Liver (tissue), 9 donors: Measurements from ENCODE around the gene AGAP2. TPM values are rescaled to one million over a fixed set of nuclear protein-coding genes. Genes with fewer than 3 reads are reported as not detected.
"Not testable (repeated sequence)": the region's sequence is repeated elsewhere in the genome, so short reads cannot be mapped to it uniquely, and the experiment has no call there.

Experiments
- DNase-seq: peaks from one replicate; pipeline ENCODE4 v3.0.0-alpha.2; 2017; ENCODE audit warnings: low spot score
- H3K27ac ChIP-seq, 2 donors: one replicate each; pipeline ENCODE4 v1.7.0; 2013; ENCODE audit warnings: inconsistent platforms in 2 of 2, low read length in 2 of 2, control low read depth in 1 of 2, low read depth in 1 of 2, mild to moderate bottlenecking in 1 of 2
- H3K27me3 ChIP-seq, 4 donors: one replicate each; pipeline versions ENCODE4 v1.6.1 to v1.7.0; 2013; ENCODE audit warnings: low read length in 3 of 4, inconsistent platforms in 1 of 4, mild to moderate bottlenecking in 1 of 4, moderate library complexity in 1 of 4; ENCODE audit not compliant: control insufficient read depth in 4 of 4, insufficient read depth in 4 of 4
- H3K36me3 ChIP-seq, 4 donors: one replicate each; pipeline versions ENCODE4 v1.6.1 to v1.7.0; 2013; ENCODE audit warnings: low read length in 3 of 4, mild to moderate bottlenecking in 3 of 4, low read depth in 1 of 4, moderate library complexity in 1 of 4; ENCODE audit not compliant: control insufficient read depth in 4 of 4, insufficient read depth in 3 of 4
- H3K4me1 ChIP-seq, 4 donors: one replicate each; pipeline versions ENCODE4 v1.6.1 to v1.7.0; 2013; ENCODE audit warnings: low read length in 3 of 4, mild to moderate bottlenecking in 3 of 4, moderate library complexity in 1 of 4; ENCODE audit not compliant: control insufficient read depth in 4 of 4, insufficient read depth in 4 of 4
- H3K4me3 ChIP-seq, 3 donors: one replicate each; pipeline versions ENCODE4 v1.6.1 to v1.7.0; 2013; ENCODE audit warnings: low read length in 3 of 3, control low read depth in 1 of 3, low read depth in 1 of 3, mild to moderate bottlenecking in 1 of 3
- H3K9ac ChIP-seq, 2 donors: one replicate each; pipeline ENCODE4 v1.7.0; 2013; ENCODE audit warnings: low read length in 2 of 2, mild to moderate bottlenecking in 2 of 2, moderate library complexity in 2 of 2, control low read depth in 1 of 2, low read depth in 1 of 2
- H3K9me3 ChIP-seq, 4 donors: one replicate each; pipeline versions ENCODE4 v1.6.1 to v1.7.0; 2013; ENCODE audit warnings: low read length in 3 of 4; ENCODE audit not compliant: control insufficient read depth in 4 of 4
- ATF3 ChIP-seq: IDR thresholded peaks from 2 replicates; pipeline ENCODE4 v1.6.1; 2016; ENCODE audit warnings: antibody characterized with exemption
- GABPA ChIP-seq, 2 donors: IDR thresholded peaks in 1 of 2; conservative IDR thresholded peaks in 1 of 2; 2 replicates each; pipeline ENCODE4 v1.6.1; 2016; ENCODE audit warnings: antibody characterized with exemption in 2 of 2, mild to moderate bottlenecking in 1 of 2, moderate library complexity in 1 of 2
- HNF4G ChIP-seq: IDR thresholded peaks from 2 replicates; pipeline ENCODE4 v1.6.1; 2016; ENCODE audit warnings: antibody characterized with exemption
- JUND ChIP-seq, 2 donors: IDR thresholded peaks; 2 replicates each; pipeline ENCODE4 v1.6.1; 2016; ENCODE audit warnings: antibody characterized with exemption in 2 of 2
- NR2F2 ChIP-seq: IDR thresholded peaks from 2 replicates; pipeline ENCODE4 v1.6.1; 2016; ENCODE audit warnings: antibody characterized with exemption
- SP1 ChIP-seq: IDR thresholded peaks from 2 replicates; pipeline ENCODE4 v1.6.1; 2018; ENCODE audit warnings: antibody characterized with exemption, mild to moderate bottlenecking
- TAF1 ChIP-seq: conservative IDR thresholded peaks from 2 replicates; pipeline ENCODE4 v1.6.1; 2016; ENCODE audit warnings: antibody characterized with exemption, mild to moderate bottlenecking
- YY1 ChIP-seq: IDR thresholded peaks from 2 replicates; pipeline ENCODE4 v1.6.1; 2016; ENCODE audit warnings: antibody characterized with exemption, mild to moderate bottlenecking
- ZBTB33 ChIP-seq: IDR thresholded peaks from 2 replicates; pipeline ENCODE4 v1.6.1; 2016; ENCODE audit warnings: antibody characterized with exemption
- WGBS: extraction: QIAGEN DNeasy Blood & Tissue Kit; methylation state at CpG from one replicate; pipeline ENCODE4 v1.1.7; 2013; 5-methylcytosine and 5-hydroxymethylcytosine counted together
- polyA plus RNA-seq, 2 donors: library from polyadenylated mRNA; stranded (reverse) in 1 of 2; unstranded in 1 of 2; fragments of 200-250 nt in 1 of 2; fragments of >200 nt in 1 of 2; fragmentation: Nextera tagmentation in 1 of 2; extraction: Ambion mirVana in 1 of 2; gene quantifications; one replicate each; pipeline versions ENCODE4 v1.2.1 to v1.2.3, GENCODE V29; 2013 to 2015
- total RNA-seq, 2 donors: library from RNA; depleted of rRNA; stranded (reverse); fragments of >200 nt; gene quantifications; one replicate each; pipeline ENCODE4 v1.2.3, GENCODE V29; 2014
- TF ChIP-seq, protein P1 (sequence below): fragments of 150-350 bp; IDR thresholded peaks from 2 replicates; pipeline ENCODE4 v1.5.1; 2017; ENCODE audit warnings: improper control_type of control experiment, low read depth, low read length; ENCODE audit not compliant: missing input control
- donor health status: healthy.
- donor health status: healthy.
- donor health status: healthy.
- donor health status: healthy.
- donor health status: healthy.

The AGAP2 gene
- total and polyA plus RNA-seq, 4 donors = 0.18 to 1.7 (median 0.64) TPM

DNA sequence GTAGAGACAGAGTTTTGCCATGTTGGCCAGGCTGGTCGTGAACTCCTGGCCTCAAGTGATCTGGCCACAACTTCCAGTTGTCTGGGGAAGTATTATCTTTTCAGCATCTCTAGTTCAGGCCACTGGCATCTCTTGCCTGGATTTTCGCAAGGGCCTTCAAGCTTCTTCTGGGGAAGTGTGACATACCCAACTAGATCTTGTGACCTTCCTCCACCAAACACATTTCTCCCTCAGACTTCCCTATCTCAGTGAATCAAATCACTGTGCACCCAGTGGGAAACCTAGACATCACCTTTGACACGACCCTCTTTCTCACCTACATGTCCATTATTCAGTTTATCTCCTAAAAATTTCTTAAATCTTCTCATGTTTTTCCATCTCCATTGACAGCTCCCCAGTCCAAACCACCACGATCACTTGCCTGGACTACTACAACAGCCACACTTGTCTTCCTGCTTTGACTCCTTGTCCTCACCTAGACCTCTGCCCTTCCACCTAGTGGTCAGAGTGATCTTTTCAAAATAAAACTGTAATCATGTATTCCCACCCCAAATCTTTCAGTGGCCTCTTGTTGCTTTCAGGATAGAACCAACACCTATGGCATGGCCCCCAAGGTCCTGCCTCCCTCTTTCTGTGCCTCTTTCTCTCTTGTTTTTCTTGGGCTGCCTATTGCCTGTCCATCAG, 37.2 kb upstream of the AGAP2 start:
- no peaks in the 10 kb centered on the region for H3K9me3 ChIP-seq
- no peaks in the 10 kb centered on the region for H3K27me3 ChIP-seq
- WGBS = 87% methylated on average over 4 of the region's 4 CpGs
- TF ChIP-seq TAF1 (no peak), GABPA (IDR thresholded peaks at IDR 0.05 in 1 of 2, conservative IDR thresholded peaks at IDR 0.05 in 1 of 2) (no peak), ZBTB33 (no peak)
- DNase-seq = no peak
- H3K9ac ChIP-seq = no peak overlapping the region
- H3K4me3 ChIP-seq = no peak overlapping the region
- peaks cover 5 to 13% (median 10%) of the 10 kb centered on the region in 4 donors for H3K4me1 ChIP-seq
- peaks cover 0 to 3% (median 2%) of the 10 kb centered on the region in 4 donors for H3K36me3 ChIP-seq
- H3K27ac ChIP-seq = no peak overlapping the region

DNA sequence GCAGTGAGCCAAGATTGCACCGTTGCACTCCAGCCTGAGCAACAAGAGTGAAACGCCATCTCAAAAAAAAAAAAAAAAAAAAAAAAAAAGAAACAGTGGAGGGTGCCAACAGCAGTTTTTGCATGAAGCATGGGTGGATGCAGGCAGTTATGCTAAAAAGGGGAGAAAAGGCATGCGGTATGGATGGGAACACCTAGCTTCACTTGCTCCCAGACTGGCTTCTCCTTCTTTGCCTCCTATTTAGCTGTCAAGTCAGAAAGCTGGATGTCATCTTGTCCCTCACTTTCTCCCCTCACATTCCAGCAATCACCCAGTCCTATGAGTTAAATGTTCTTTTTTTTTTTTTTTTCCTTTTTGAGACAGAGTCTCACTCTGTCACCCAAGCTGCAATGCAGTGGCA, 36.5 kb upstream of the AGAP2 start:
- TF ChIP-seq SP1 (no peak), NR2F2 (no peak), TAF1 (no peak)
- DNase-seq = no peak
- Histone ChIP-seq H3K9ac (no peak overlapping the region), H3K27me3 (no peaks in the 10 kb centered on the region), H3K4me3 (no peak overlapping the region), H3K36me3 (peaks cover under 1 to 6% (median 3%) of the 10 kb centered on the region in 4 donors), H3K4me1 (peaks cover 5 to 13% (median 10%) of the 10 kb centered on the region in 4 donors), H3K9me3 (no peaks in the 10 kb centered on the region), H3K27ac (no peak overlapping the region)
- 89% methylated on average over 3 of the region's 3 CpGs for WGBS

DNA sequence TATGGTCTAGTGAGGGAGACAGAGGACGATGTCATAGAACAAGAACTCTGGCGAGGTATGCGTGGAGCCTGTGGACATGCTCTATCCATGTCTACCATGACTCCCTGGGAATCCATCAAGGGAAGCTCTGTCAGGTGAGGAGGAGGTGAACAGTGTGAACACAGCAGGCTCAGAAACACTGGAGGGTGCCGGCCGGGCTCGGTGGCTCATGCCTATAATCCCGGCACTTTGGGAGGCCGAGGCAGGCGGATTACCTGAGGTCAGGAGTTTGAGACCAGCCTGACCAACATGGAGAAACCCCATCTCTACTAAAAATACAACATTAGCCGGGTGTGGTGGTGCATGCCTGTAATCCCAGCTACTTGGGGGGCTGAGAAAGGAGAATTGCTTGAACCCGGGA, 36.1 kb upstream of the AGAP2 start:
- not testable (repeated sequence) for H3K27me3 ChIP-seq, H3K9me3 ChIP-seq, DNase-seq, H3K36me3 ChIP-seq, H3K9ac ChIP-seq, H3K27ac ChIP-seq, H3K4me3 ChIP-seq
- 97% methylated on average over 11 of the region's 11 CpGs for WGBS
- peaks cover 5 to 13% (median 10%) of the 10 kb centered on the region in 4 donors for H3K4me1 ChIP-seq

DNA sequence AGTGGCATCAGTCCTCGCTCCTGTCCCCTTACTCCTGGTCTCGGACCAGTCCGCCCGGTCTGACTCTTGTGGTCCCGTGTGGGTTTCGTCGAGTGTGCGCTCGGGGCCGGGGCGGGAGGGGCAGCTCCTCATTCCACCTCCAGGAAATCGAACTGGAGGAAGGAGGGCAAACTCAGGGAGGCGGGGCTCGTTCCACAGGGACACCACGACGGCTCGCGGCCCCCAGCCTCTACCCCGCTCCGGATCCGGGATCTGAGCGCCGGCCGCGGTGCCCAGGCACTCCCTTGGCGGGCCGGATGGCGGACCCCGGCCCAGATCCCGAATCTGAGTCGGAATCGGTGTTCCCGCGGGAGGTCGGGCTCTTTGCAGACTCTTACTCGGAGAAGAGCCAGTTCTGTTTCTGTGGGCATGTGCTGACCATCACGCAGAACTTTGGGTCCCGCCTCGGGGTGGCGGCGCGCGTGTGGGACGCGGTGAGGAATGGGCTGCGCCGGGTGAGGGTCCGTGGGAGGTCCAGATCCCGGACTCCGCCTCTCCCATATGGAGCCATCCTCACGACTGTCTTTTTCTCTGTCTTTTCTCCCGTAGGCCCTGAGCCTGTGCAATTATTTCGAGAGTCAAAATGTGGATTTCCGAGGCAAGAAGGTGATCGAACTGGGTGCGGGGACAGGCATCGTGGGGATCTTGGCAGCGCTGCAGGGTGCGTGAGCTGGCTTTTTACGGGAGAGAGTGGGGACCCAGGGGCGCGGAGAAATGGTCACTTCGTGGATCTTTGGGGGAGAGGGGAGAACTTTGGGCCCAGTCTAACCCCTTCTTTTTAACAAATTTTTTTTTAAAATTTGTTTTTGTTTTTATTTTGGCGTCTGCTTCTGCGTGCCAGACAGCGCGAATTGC, 34.1 kb upstream of the AGAP2 start, which contains the start of gene EEF1AKMT3:
Gene EEF1AKMT3 (plus strand): TSS at position 186 of the 894 bp plus-strand sequence. CDS start 111 bp downstream, at position 297.
- TF ChIP-seq HNF4G (no peak), ATF3 (no peak), NR2F2 (no peak), JUND (IDR thresholded peaks at IDR 0.05) (no peak), YY1 (no peak)
- TF ChIP-seq, protein P1, sequence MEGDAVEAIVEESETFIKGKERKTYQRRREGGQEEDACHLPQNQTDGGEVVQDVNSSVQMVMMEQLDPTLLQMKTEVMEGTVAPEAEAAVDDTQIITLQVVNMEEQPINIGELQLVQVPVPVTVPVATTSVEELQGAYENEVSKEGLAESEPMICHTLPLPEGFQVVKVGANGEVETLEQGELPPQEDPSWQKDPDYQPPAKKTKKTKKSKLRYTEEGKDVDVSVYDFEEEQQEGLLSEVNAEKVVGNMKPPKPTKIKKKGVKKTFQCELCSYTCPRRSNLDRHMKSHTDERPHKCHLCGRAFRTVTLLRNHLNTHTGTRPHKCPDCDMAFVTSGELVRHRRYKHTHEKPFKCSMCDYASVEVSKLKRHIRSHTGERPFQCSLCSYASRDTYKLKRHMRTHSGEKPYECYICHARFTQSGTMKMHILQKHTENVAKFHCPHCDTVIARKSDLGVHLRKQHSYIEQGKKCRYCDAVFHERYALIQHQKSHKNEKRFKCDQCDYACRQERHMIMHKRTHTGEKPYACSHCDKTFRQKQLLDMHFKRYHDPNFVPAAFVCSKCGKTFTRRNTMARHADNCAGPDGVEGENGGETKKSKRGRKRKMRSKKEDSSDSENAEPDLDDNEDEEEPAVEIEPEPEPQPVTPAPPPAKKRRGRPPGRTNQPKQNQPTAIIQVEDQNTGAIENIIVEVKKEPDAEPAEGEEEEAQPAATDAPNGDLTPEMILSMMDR = no peak

More for the DNA sequence above, 34.1 kb upstream of the AGAP2 start, which contains the start of gene EEF1AKMT3:
- Histone ChIP-seq H3K4me3 (peak within 1 kb of the TSS; percentile 58 to 99 (median 63)), H3K27me3 (no peaks in the 10 kb centered on the region), H3K4me1 (peaks cover 5 to 13% (median 10%) of the 10 kb centered on the region in 4 donors), H3K27ac (peak within 1 kb of the TSS; percentile 77 to 99), H3K36me3 (peaks cover 10 to 19% (median 14%) of the 10 kb centered on the region in 4 donors), H3K9ac (peak within 1 kb of the TSS; percentile 63 to 86), H3K9me3 (no peaks in the 10 kb centered on the region)
- DNase-seq = no peak
- WGBS = 5% methylated on average over 67 of the region's 67 CpGs
